T-helper 1 cell (primary cell): Measurements from ENCODE around the gene PAPPA.

Experiments used
- DNase-seq, 5 donors: peaks; one replicate each; pipeline ENCODE4 v3.0.0-alpha.2; 2012 to 2020

The PAPPA gene

DNA sequence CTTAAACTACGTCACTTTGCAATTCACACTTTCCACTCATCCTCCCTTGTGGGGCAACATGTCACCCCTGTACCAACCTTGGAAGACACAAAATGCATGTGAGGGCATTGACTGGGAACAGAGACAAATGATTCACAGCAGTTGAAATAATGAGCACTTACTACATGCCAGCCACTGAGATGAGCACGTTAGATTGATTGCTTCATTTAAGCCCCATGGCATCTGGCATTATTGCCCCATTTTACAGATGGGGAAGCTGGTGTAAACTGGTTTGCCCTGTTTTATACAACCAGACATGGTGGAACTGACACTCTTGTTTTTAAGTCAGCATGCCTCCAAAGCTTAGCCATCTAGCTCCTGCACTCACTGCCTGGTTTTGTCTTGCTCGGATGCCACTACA, 204.7 kb downstream of the PAPPA start:
- no peak for DNase-seq

DNA sequence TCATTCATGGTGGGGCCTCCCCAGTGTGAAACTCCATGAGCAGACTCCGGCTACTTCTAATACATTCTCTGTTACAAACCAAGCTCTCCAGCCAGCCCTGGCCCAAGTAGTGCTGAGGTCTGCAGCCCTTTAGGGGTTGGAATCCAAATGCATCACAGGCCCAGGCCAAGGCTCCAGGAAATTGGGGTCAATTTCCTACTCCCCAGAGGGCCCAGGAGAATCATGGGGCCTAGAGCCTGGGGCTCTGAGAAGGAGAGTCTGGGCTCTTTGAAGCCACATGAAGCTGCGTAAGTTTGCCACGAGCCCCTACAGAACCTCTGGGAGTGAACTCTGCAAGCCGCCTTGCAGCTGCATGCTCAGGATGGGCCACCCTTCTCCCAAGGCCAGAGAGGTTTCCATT, 206.4 kb downstream of the PAPPA start:
- DNase-seq = no peak

DNA sequence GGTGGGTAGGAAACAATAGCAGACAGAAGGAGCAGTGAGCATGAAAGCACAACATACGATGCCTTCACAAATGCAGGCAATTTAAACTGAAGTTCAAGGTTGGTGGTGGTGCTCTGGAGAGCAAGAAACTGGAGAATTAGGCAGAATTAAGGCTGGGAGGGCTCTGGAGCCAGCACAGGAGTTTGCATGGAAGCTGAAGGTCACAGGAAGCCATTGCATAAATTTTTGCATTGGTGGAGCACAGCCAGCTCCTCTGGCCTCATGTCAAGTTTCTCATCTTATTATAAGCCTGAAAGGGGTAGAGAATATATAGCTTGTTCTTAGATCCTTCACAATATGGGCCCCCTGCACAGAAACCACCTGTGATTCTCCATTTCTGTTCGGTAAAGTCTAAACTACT, 207.4 kb downstream of the PAPPA start:
- DNase-seq = no peak

DNA sequence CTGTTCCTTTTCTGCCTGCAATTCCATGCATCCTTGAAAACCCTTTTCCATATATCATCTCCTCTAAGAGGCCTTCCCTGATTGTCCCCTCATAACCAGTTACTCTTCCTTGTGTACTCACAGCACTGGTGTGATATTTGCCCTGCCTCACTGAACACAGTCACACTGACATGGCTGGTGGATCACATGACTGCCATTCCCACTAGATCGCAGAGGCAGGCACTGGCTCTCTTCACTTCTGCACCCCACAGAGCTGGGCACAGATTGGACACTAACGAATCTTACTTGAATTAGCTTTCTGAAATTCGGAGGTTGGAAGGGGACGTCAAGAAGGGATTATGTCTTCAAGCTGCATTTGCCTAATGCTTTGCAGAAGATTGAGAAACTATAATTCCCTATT, 208.0 kb downstream of the PAPPA start:
- DNase-seq = no peak

DNA sequence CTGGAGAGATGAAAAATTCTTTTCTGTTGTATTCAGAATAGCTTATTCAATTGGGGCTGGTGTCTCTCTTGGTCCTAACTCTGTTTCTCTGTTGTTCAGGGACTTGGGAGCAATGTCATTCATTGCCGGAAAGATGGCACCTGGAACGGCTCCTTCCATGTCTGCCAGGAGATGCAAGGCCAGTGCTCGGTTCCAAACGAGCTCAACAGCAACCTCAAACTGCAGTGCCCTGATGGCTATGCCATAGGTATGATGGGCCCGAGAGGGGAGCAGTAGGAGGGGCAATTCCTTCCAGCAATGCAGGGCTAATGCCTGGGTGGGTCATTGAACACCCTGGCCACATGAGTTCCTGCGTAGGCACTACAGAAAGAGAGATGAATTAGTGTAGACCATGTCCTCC, 208.9 kb downstream of the PAPPA start:
- no peak for DNase-seq

DNA sequence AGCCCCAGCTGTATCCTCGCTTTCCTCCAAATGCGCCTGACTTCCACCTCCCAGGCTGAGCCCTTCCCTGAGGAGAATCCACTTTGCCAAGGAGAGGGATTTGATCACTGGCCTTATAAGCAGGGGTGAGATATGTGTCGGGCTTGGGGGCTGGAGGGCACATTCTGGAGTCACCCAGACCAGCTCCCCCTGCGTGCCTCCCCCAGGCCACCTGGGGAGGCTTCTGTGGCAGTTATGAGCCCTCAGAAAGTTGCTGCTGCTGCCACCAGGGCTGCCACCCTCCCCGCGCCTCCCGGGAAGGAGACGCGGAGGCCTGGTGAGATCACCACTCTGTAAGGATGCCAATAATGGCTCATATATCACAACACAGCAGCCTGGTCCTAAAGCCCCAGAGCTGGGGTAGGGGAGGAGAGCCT, 211.5 kb downstream of the PAPPA start:
- DNase-seq = no peak

DNA sequence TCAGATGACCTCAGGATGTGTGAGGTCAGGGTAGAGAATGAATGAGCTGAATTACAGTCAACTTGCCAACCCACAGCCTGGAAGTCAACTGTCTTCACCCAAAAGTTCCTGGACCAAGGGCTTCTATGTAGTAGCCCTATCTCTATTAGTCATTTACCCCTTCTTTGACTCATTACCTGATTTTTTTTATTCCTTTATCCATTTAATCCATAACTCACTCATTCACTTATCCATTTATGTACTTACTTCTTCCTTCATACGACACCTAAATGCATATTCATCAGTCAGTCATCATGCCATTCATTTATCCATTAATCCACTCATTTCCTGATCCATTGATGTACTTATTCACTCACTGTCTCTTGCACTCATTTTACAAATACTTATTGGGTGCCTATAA, 212.7 kb downstream of the PAPPA start:
- no peak for DNase-seq

DNA sequence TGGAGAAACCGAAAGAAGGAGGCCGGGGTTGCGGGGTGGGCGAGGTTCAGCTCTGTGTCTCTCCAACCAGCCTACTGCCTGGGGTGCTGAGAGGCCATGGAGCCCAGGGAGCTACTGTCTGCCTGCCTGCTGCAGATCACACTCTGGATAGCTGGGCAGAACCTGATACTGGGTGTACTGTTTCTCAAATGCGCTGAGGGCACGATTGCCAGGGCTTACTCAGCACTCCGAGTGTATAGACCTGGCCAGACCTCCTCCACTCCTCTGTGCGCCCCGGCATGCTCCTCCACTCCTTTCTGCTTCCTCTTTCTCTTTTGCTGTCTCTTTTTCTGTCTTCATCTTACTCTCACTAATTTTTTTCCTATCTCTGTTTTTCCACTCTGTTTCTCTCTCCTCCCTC, 215.1 kb downstream of the PAPPA start:
- DNase-seq = no peak

DNA sequence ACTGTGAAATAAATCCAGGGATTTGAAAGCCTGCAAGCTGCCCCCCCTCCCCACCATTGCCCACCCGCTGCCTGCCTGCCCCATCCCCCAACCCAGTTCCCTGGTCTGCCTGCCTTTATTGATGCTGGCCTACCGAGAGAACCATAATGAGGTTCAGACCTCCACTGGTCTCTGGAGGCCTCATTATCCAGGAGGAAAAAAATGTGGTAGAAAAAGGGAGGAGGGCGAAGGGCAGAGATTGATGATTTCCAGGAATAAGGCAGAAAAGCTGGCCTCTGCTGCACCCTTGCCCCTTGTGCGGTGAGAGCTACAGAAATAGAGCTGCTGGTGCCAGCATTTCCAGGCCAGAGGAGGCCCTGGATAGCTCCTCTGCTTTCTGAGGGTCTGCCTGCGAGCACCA, 216.1 kb downstream of the PAPPA start:
- no peak for DNase-seq

DNA sequence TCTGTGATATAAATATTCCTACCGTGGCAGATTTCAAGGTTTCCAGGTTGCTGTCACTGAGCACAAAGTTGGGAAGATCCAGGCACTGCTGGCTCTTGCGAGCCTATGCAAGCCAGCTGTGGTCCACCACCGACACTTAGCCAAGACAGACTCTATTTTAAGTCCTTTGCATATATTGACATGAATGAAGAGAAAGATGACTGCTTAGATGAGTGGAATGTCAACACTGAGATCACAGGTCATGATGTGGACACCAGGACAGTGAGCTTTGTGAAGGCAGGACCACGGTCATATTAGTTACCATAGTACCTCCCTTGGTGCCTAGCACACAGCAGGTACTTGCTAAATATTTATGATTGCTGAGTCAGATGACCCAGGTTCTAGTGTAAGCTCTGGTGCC, 217.0 kb downstream of the PAPPA start:
- no peak for DNase-seq

DNA sequence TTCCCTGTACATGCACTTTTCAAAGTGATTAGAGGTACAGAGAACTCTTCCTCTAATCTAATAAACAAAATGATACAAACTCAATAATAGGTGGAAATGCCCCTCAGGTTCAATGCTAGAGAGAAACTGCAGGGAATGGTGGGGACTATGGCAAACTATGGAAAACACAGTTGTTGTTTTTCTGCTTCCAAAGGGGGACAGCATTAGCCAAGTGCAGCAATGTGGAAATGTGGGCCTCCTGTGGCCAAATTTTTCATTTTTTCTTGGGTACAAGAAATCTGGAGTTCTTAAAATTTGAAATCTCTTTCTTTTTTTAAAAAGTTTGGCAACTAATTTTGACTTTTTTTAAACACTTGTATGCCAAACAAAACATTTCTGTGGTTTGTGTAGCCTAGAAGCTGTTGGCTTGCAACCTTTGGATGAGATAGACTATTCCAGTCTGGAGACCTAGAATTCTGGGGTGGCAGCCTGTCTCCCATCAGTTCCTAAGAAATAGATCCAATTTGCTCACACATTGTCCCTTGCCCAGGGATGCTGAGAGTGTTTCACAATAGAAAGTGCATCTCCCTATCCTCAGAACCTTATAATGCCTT, 218.6 kb downstream of the PAPPA start:
- no peak for DNase-seq

DNA sequence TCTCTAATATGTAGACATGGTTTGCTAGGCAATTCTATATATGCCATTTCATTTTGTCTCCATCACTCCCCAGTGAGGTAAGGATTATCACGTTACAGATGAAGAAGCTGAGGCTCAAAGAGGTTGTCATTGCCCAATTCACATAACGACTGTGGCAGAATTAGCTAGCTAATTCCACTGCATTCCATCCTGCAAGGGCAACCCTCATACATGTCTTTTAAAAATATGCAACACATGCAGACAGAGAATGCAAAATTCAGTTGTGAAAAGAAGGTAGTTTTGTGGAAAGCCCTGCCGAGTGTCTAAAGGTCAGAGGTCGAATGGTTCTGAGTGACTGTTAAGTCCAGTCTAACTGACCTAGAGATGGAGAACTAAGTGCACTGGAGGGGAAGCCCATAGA, 219.2 kb downstream of the PAPPA start:
- DNase-seq = no peak

DNA sequence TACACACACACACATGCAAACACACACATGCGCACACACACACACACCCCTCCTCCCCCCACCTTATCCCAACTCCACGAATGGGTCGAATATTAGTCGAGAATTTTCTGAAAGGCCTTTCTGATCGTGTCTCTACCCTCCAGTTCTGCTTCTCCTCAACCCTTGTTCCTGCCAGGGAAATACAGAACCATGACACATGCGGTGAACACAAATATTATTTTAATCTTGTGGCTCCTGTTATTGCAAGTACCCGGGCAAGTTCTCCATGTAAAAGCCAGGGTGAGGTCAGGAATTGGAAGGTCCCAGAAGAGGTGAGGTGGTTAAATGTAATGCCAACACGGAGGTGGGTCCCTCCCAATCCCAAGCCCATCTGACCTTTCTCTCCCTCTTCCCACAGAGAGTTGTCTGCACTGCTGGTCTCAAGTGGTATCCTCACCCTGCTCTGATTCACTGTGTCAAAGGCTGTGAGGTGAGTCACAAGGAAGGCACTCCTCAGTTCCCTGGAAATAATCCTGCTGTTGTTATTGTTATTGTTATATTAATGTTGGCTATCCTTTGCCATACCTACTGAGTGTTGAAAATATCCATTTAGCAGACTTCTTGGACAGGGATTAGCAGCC, 223.7 kb downstream of the PAPPA start:
- DNase-seq = no peak

DNA sequence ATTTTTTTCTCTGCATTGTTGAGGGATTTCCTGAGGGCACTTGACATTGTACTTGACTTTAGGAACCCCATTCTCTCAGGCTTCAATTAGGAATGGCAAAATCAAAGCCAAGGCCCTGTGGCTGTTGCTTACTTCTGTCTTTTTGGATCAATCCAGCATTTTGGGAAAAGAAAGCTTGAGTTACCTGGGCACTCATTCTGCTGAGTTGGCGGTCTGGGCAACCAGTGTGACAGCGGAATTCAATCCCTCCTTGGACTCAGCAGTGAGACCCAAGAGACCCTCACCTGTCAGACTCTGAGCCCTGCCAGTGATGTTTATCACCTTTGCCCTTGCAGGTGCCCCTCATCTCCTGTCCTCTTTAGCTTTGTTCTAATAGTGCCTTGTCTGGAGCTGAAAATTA, 225.3 kb downstream of the PAPPA start:
- no peak for DNase-seq

DNA sequence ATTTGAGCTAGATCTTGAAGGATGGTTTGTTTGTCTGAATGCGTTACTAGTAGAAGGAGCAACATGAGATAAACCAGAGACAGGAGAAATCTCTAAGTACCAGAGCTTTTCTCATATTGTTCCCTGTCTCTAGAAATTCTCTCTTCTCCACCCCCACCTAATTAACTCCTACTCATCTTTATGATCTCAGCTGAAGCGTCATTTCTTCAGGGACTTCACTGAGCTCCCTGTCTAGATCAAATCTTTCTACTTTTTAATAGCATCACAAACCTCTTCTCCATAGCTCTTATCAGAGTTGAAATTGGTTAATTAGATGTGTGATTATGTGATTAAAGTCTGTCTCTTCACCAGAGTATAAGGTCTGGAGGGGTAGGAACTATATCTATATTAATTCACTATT, 226.2 kb downstream of the PAPPA start:
- DNase-seq = no peak

DNA sequence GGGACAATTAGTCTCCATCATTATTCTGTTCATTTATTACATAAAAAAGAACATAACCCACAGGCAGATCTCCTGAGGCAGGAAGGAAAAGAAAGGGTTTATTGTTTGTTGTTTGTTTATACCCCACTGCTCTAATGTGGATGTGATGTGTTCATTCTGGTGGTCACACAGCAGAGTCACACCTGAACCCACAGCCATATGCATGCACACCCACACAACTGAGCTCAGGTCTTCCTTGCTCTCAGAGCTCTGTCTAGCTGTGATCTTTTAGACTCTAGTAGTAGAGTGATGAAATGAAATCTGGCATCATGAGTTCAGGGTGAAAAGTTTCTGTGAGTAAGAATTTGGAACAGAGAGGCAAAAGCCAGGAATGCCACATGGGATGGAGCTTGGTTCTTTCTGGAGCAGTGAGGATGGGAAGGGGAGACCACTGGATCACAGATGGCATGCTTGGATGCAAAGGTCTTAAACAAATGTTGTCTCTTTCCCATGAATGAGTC, 227.0 kb downstream of the PAPPA start:
- no peak for DNase-seq

DNA sequence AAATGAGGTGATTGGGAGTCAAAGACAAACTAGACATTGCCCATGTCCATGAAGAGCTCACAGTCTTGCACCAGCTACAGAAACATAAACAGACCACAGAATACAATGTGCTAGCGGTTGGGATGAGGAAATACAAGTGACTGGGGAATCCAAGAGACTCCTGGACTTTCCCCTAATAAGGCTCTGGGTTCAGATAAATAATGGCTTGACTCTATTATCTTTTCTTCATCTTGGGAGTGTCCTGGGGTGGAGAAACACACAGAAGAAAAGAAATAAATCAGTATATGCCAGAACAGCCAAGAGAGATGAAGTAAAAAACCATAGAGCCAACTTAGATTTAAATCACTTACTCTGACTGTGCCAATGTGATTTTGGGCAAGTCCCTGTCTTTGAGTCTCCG, 227.8 kb downstream of the PAPPA start:
- no peak for DNase-seq

DNA sequence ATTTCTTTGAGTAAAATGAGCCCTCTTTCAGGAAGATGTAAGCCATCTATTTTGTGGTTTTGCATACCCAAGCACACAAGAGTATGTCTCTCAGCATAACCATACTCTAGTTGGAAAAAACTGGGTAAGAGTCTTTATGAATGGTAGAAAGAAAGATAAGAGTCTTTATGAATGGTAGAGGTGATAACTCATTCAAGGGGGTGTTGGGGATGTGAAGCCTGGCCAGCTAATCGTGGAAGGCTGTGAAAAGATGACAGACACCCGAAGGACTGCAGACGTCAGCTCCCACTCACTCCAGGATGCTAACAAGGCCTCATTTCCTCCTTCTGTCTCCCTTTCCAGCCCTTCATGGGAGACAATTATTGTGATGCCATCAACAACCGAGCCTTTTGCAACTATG, 228.5 kb downstream of the PAPPA start:
- no peak for DNase-seq

DNA sequence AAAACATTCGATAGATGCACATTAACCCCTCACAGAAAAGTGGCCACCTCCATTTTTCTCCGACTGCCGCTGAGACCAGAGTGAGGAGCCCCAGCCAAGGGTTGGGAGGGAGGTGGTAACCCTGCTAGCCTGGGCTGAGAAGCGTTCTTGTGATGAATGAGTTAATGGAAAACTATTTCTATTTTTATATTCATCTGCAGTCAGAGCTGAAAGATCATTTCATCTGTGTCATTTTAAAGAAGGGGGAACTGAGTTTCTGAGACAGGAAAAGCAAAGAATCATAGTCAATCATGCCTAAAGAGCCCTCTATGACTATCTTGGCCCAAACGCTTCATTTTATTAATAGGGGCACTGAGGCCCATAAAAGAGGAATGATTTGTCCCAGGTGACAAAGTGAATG, 229.5 kb downstream of the PAPPA start:
- no peak for DNase-seq

DNA sequence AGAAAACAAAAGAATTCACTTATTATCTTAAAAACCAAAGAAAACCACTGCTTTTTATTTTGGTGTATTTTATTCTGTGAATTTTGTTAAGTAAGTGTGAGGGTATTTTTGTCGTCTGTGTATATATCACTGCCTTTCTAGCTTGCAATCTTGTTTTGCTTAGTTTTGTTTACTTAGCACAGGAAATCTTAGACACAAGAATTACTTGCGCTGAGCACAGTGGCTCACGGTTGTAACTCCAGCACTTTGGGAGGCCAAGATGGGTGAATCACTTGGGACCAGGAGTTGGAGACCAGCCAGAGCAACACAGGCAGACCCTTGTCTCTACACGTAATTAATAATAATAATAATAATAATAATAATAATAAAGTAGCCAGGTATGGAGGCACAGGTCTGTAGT, 230.3 kb downstream of the PAPPA start:
- no peak for DNase-seq

DNA sequence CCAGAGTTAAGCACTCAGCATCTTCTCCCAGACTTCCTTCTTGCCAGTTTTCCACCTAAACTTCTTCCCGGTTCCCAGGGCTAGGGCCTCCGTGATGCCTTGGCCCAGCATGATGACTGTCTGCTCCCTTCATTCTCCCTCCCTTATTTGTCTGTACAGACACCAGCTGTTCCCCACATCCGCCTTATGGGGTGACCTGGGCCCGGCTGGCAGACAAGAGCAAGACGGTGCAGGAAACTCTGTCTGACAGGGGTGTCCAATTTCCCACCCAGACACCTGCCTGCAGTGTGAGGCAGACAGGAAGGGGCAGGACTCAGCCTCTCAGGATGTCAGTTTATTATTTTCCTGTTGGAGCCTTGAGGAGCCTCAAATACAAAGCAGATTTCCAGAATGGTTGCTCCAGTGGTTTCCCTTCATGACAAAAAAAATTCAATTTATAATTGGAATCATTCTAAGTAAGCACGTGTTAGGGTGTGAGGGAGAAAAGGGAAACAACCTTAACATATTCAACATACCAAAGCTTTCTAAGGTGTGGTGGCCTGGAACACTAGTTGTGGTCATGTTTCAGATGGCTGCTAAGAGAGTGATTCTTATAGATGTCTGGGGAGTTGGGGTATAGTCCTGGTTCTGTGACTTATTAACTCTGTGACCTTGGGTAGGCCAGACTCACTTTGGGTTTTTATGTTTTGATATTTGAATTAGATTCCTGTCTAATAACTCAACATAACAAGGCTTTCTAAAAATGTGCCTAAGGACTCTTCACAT, 234.5 kb downstream of the PAPPA start:
- DNase-seq = no peak

DNA sequence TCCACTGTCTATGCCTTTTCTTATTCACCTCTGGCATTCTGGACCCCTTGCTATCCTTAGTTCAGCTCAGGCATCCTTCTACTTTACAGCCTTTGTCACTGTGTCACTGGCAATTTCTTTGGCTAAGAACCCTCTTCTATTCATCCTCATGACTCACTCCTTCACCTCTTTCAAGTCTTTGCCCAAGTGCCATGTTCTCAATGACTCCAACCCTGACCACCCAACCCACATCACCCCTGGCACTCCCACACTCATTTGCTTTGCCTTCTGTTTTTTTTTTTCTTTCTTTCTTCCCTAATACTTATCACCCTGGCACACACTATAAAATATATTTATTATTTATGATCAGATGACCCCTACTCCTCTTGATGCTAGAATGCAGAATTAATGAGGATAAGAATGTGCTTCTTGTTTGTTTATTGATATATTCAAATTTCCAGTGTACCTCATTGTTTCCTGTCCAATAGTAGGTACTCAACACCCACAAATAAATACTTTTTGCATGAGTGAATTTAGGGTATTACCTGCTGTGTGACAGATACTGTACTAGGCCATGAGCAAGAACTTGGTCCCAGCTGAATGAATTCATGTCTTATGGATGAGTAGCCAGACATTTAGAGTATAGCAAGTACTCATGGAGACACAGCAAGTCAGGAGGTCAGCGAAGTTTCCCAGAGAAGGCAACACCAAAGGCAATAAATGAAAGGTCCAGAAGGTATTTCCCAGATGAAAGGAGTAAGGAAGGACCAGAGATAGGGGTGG, 236.1 kb downstream of the PAPPA start:
- DNase-seq = no peak
